Thyroid gland (tissue), 4 donors: ENCODE measurements around the gene MR1. TPM values are rescaled to one million over a fixed set of nuclear protein-coding genes. Genes with fewer than 3 reads are reported as not detected.

Experiments used
- DNase-seq, 2 donors: peaks; one replicate each; pipeline ENCODE4 v3.0.0-alpha.2; 2019
- H3K27ac ChIP-seq, 3 donors: fragments of 200-600 bp; sonication (generic); 1 replicate in 2 of 3; 2 replicates in 1 of 3; pipeline ENCODE4 v1.5.1; 2016 to 2019; ENCODE audit warnings: mild to moderate bottlenecking in 1 of 3, moderate library complexity in 1 of 3
- H3K27me3 ChIP-seq: fragments of 200-600 bp; sonication (generic); one replicate; pipeline ENCODE4 v1.5.1; 2019
- H3K36me3 ChIP-seq, 2 donors: fragments of 200-600 bp; sonication (generic); one replicate each; pipeline ENCODE4 v1.5.1; 2016 to 2019
- H3K4me1 ChIP-seq, 2 donors: fragments of 200-600 bp; sonication (generic); one replicate each; pipeline ENCODE4 v1.5.1; 2017 to 2019
- H3K4me3 ChIP-seq, 3 donors: fragments of 200-600 bp; sonication (generic); replicated peaks in 1 of 3; 1 replicate in 2 of 3; 2 replicates in 1 of 3; pipeline ENCODE4 v1.5.1; 2016; ENCODE audit warnings: mild to moderate bottlenecking in 1 of 3
- H3K9me3 ChIP-seq: fragments of 200-600 bp; sonication (generic); one replicate; pipeline ENCODE4 v1.5.1; 2017
- POLR2A ChIP-seq, 2 donors: fragments of 450-650 bp; IDR thresholded peaks; one replicate each; pipeline ENCODE4 v1.6.1; 2017; ENCODE audit warnings: antibody characterized with exemption in 2 of 2, mild to moderate bottlenecking in 2 of 2, moderate library complexity in 1 of 2
- WGBS, 2 donors: methylation state at CpG; one replicate each; pipeline ENCODE4 v1.1.5; 2017; 5-methylcytosine and 5-hydroxymethylcytosine counted together
- intact Hi-C: fragments of 100-400 bp; cut with DNase I; formaldehyde crosslinking; loops from one replicate; pipeline ENCODE4 v1.15.1; 2023
- total RNA-seq, 4 donors: library from RNA; depleted of rRNA; stranded (reverse); fragments of >200 nt; gene quantifications; one replicate each; pipeline ENCODE4 v1.2.3, GENCODE V29; 2016
- TF ChIP-seq, protein P1 (sequence below), 6 experiments: fragments of 200-600 bp in 3 of 6; fragments of 450-650 bp in 3 of 6; sonication (generic) in 3 of 6; IDR thresholded peaks; one replicate each; pipeline ENCODE4 v1.5.1; 2016 to 2019; ENCODE audit warnings: antibody characterized with exemption in 6 of 6, mild to moderate bottlenecking in 2 of 6, inconsistent platforms in 1 of 6, moderate library complexity in 1 of 6

The MR1 gene
- total RNA-seq, 4 donors from 2014 or later = 21.9 to 32.2 (median 25.2) TPM

DNA sequence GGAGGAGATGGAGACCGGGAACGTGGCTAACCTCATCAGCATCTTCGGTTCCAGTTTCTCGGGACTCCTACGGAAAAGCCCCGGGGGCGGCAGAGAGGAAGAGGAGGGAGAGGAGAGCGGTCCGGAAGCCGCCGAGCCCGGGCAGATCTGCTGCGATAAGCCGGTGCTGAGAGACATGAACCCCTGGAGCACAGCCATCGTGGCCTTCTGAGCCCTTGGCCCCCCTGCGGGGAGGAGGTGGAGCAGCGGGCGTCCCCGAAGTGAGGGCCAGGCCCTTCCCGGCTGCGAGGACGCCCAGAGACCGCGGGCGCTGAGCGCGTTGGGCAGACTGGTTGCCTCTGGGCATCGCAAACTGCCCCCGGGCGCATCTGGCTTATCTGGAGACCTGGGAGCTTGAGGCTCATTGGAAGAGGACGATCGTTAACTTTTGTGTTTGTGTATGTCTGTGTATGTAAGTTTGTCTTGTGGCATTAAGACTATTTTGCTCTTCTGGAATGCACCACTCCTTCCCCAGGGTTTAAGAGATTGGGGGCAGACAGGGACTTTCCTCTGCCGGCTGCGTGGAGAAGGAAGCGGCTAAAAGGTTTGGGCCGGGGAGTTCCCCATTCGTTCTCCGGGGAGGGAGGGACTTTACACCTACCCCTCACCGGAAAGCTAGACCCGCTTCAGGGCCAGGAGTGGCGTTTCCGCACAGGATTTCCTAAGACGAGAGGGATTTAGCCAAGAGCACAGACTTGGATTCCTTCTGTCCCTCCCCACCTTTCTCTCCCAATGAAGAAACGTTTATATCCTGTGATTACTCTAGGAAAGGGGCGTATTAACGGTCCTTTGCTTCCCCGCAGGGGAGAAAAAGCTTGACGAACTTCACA, 56.1 kb downstream of the MR1 start:
- WGBS, 2 donors = 1 to 2% methylated on average over 24 to 44 of the region's 48 CpGs
- intact Hi-C loops = loop anchor here (5.0 kb wide), 1 partner anchor 52 kb away; no protein-coding TSS in a partner anchor
- Histone ChIP-seq H3K27me3 (no peaks in the 10 kb centered on the region), H3K9me3 (no peaks in the 10 kb centered on the region), H3K27ac (peak overlapping the region; percentile 28 to 85 (median 82)), H3K36me3 (no peaks in the 10 kb centered on the region), H3K4me3 (peak overlapping the region; percentile 50 to 70 (median 63)), H3K4me1 (peaks cover 8 to 11% of the 10 kb centered on the region in 2 donors)
- DNase-seq = peak; percentile 79
- TF ChIP-seq, protein P1, sequence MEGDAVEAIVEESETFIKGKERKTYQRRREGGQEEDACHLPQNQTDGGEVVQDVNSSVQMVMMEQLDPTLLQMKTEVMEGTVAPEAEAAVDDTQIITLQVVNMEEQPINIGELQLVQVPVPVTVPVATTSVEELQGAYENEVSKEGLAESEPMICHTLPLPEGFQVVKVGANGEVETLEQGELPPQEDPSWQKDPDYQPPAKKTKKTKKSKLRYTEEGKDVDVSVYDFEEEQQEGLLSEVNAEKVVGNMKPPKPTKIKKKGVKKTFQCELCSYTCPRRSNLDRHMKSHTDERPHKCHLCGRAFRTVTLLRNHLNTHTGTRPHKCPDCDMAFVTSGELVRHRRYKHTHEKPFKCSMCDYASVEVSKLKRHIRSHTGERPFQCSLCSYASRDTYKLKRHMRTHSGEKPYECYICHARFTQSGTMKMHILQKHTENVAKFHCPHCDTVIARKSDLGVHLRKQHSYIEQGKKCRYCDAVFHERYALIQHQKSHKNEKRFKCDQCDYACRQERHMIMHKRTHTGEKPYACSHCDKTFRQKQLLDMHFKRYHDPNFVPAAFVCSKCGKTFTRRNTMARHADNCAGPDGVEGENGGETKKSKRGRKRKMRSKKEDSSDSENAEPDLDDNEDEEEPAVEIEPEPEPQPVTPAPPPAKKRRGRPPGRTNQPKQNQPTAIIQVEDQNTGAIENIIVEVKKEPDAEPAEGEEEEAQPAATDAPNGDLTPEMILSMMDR (IDR thresholded peaks at IDR 0.05) = peak in 1 of 6 experiments; percentile 19
- peak in 1 of 2 donors; percentile 50 for TF ChIP-seq POLR2A (IDR thresholded peaks at IDR 0.05)

DNA sequence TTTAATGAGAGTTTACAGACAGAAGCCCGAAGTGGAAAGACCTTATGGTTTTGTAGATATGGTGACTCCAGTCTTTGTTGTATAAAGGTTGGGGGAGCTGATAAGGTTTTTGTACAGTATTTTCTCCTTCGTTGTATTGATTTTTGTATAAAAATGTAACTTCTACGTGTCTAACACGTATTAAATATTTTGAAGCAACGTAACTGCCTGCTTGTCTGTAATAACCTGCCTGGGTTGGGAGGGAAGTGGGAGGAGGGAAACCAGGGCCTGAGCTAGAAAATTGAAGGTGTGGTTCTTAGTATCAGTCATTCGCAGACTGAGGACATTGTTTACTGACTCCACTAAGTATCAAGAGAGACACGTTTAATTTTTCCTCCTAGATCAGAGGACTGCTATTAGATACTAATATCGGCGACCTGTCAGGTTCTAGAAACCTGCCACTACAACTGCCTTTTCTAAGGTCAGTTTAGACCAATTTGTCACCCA, 56.9 kb downstream of the MR1 start:
- DNase-seq = no peak
- H3K9me3 ChIP-seq = no peaks in the 10 kb centered on the region
- peaks cover 8 to 14% of the 10 kb centered on the region in 2 donors for H3K4me1 ChIP-seq
- intact Hi-C loops = no loop called here
- WGBS, 2 donors = 41 to 44% methylated on average over 9 of the region's 9 CpGs
- no peaks in the 10 kb centered on the region for H3K27me3 ChIP-seq
- peak overlapping the region in 2 of 3 donors; percentile 82 to 85 for H3K27ac ChIP-seq
- no peaks in the 10 kb centered on the region for H3K36me3 ChIP-seq
- TF ChIP-seq, protein P1 (IDR thresholded peaks at IDR 0.05) = no peak
- no peak for TF ChIP-seq POLR2A (IDR thresholded peaks at IDR 0.05)
- peak overlapping the region in 2 of 3 donors; percentile 5 to 70 for H3K4me3 ChIP-seq

DNA sequence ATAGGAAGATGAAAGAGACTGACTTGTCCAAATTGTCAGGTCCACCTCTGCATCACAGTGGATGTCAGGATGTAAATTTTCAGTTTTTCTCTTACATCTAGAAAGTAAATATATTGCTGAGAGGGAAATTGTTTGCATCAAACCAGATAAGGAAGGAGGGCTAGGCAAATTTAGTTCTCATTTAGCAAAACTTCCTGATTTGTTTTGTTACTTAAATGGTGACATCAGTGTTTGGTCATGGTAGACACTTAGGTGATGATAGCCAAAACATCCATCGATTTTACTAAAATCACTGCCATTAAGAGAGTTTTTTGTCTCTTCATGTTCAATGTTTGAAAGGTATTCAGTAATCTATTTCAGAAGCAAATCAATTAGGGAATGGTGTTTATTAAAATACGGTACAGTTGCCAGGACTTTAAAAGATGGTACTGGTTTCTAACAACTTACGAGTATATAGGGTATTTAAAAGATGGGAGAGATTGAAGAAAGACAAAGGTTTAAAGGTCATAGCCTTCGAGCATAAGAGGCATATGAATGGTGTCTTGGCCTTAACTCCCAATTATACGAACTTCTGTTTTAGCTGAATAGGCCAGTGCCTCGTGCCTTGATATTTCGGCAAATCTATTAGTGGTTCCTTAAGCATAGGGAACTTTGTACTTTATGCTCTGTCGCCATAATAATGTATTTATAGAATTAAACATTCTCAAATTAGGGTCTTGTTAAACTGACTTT, 57.7 kb downstream of the MR1 start:
- Histone ChIP-seq H3K36me3 (no peaks in the 10 kb centered on the region), H3K27ac (no peak overlapping the region), H3K4me1 (peaks cover 8 to 14% of the 10 kb centered on the region in 2 donors), H3K27me3 (no peaks in the 10 kb centered on the region), H3K4me3 (no peak overlapping the region), H3K9me3 (no peaks in the 10 kb centered on the region)
- no peak for TF ChIP-seq POLR2A (IDR thresholded peaks at IDR 0.05)
- TF ChIP-seq, protein P1 (IDR thresholded peaks at IDR 0.05) = no peak
- DNase-seq = no peak
- 79 to 88% methylated on average over 8 of the region's 8 CpGs for WGBS, 2 donors
- intact Hi-C loops = no loop called here

DNA sequence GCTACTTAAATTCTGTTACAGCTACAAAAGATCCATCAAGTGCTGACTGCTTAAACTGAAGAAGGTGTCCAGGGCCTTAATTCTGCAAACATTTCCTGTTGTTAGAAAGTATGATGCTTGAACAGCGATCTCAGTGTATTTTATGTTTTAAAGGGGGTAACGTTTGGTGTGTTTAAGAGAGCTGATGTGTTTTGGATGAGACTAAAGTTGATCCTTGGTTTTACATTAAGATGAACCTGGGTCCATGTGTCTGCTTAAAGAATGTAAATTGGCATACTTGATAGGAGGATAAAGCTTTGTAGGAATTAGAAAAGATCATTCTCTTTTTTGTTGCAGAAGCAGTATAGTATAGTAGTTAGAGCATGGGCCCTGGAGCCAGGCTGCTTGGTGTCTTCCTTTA, 58.3 kb downstream of the MR1 start:
- Histone ChIP-seq H3K4me3 (no peak overlapping the region), H3K27ac (no peak overlapping the region), H3K4me1 (peaks cover 8 to 19% of the 10 kb centered on the region in 2 donors), H3K36me3 (no peaks in the 10 kb centered on the region), H3K9me3 (no peaks in the 10 kb centered on the region), H3K27me3 (no peaks in the 10 kb centered on the region)
- WGBS, 2 donors = 81 to 96% methylated on average over 2 of the region's 2 CpGs
- intact Hi-C loops = no loop called here
- no peak for TF ChIP-seq POLR2A (IDR thresholded peaks at IDR 0.05)
- DNase-seq = no peak

DNA sequence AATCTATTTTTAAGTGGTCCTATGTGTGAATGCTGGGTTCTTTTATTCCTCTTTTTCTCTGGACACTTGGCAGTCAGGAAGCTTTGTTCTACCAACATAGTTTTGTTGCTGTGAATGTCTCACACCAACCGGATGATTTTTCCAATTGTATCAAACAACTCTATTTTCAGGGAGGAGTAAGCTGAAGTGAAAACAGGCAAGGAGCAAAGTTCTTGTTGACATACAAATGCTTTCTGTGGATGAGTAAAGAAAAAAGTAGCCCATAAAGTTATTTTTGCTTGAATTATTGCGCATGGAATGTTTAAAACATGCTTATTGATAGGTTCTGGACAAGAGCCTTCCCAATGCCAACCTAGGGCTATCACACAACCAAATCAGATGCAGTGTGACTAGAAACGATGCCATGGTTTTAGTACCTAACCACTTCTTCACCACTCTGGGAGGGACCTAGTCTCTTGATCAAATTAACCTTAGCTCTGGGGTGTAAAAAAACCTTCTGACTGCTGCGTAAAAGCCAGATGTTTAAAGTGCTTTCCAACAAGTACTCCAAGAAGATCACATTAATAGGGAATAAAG, 59.2 kb downstream of the MR1 start:
- peaks cover 7 to 22% of the 10 kb centered on the region in 2 donors for H3K4me1 ChIP-seq
- no peak overlapping the region for H3K4me3 ChIP-seq
- no peaks in the 10 kb centered on the region for H3K36me3 ChIP-seq
- no peaks in the 10 kb centered on the region for H3K9me3 ChIP-seq
- WGBS, 2 donors = 91 to 93% methylated on average over 4 of the region's 4 CpGs
- no peak for TF ChIP-seq POLR2A (IDR thresholded peaks at IDR 0.05)
- TF ChIP-seq, protein P1 (IDR thresholded peaks at IDR 0.05) = no peak
- no peak overlapping the region for H3K27ac ChIP-seq
- H3K27me3 ChIP-seq = no peaks in the 10 kb centered on the region
- intact Hi-C loops = no loop called here
- DNase-seq = no peak
